Measurements from ENCODE around the gene CABLES2.
"Not testable (repeated sequence)": the region's sequence is repeated elsewhere in the genome, so short reads cannot be mapped to it uniquely, and the experiment has no call there.

CABLES2 gene

DNA sequence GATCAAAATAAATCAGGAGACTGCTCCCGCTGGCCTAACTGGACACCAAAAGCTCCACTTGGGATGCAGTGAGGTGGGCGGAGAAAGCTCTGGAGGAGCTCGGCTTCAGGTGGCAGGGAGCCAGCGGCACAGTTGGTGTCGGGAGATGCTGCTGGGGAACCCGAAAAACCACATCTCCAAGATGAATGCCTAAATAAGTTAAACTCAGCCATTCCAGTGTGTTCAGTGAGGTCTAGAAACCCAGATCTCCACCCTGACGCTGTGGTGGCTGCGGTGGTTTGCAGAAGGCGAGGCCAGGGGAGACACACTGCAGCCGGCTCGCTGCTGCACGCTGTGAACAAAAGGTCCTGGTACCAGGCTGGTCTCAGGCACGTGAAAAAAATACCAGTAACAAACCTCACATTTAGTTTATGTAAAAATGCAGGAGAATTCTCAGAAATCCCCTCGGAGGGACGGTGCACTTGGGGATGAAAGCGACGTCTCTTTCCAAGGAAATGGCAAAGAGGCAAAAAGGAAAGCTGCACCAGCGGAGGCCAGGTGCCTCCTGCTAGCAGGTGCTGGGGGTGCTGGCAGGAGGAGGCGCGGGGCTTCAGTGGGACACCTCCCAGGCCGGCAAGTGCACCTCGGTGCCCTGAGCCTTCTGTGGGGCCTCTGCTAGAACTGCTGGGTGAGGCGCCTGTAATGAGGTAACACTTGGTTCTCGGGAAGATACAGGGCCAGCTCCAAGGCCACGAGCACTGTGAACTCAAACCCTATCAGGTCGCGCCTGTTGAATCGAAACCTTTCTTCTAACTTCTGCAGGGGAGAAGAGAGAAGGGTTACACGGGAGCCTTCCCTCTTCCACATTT, 16.5 kb downstream of the CABLES2 start:
- no peak for DNase-seq (ENCODE audit: low read depth in 1 of 2, low spot score in 1 of 2)

GRCh38 chr20:62389601-62390087, 17.4 kb downstream of the CABLES2 start:
- no peak for DNase-seq (ENCODE audit: low read depth in 1 of 2, low spot score in 1 of 2)

GRCh38 chr20:62388839-62389600, 18.1 kb downstream of the CABLES2 start:
- no peak for DNase-seq (ENCODE audit: low read depth in 1 of 2, low spot score in 1 of 2)

DNA sequence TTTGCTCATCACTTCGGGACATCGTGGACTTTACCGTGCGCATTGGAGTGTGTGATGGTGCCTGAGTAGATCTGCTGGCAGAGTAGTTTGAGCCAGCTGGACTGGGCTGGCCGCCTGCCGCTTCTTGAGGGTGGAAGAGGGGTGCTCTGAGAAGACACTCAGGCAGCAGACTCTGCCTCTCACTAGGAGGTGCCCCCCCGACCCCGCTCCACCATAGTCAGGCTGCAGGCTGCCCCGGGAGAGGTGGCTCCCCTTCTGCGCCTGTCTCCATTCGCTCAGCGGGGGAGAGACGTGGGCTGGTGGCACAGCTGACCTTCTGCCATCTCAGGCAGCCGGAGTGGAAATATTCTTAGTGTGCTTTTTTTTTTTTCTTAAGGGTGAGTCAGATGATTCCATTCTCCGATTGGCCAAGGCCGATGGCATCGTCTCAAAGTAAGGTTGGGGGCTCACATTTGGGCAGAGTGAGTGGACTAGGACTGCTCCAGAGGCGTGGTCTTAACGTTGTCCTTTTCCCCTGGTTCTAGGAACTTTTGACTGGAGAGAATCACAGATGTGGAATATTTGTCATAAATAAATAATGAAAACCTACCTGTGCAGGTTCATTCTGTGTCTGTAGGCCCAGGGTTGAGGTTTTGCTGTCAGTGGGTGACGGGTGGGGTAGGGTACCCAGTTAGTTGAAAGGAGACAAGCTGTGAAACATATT, 19.0 kb downstream of the CABLES2 start:
- no peak for DNase-seq (ENCODE audit: low read depth in 1 of 2, low spot score in 1 of 2)

DNA sequence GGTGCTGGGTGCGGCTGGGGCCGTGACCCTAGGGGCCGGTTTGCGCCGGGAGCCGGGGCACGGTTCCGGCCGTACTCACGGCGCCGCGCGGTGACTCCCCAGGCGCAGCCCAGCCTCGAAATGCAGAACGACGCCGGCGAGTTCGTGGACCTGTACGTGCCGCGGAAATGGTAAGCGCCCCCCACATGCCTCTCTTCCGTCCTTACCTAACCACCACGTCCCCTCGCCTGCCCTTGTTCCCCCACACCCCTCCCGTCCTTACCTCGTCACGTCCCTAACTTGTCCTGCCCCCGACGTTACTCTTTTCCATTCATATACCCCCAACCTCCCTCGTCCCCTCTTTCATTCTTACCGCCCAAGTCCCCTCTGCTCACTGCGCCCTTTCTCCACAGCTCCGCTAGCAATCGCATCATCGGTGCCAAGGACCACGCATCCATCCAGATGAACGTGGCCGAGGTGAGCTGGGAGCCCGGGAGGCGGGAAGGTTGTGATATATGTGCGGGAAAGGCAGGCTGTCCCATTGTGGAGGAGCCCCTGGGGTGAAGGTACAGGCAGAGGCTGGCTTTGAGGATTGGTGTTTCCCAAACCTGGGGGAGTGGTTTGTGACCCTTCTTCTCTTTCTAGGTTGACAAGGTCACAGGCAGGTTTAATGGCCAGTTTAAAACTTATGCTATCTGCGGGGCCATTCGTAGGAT, 19.7 kb downstream of the CABLES2 start:
- DNase-seq (ENCODE audit: low read depth in 1 of 2, low spot score in 1 of 2), result no peak

GRCh38 chr20:62386383-62387218, 20.5 kb downstream of the CABLES2 start, which contains the start of gene RPS21:
RPS21 (plus strand) TSS chr20:62387103; CDS start chr20:62387339, 236 bp downstream.
- DNase-seq (ENCODE audit: low read depth in 1 of 2, low spot score in 1 of 2), result peak; percentile 80 to 90

DNA sequence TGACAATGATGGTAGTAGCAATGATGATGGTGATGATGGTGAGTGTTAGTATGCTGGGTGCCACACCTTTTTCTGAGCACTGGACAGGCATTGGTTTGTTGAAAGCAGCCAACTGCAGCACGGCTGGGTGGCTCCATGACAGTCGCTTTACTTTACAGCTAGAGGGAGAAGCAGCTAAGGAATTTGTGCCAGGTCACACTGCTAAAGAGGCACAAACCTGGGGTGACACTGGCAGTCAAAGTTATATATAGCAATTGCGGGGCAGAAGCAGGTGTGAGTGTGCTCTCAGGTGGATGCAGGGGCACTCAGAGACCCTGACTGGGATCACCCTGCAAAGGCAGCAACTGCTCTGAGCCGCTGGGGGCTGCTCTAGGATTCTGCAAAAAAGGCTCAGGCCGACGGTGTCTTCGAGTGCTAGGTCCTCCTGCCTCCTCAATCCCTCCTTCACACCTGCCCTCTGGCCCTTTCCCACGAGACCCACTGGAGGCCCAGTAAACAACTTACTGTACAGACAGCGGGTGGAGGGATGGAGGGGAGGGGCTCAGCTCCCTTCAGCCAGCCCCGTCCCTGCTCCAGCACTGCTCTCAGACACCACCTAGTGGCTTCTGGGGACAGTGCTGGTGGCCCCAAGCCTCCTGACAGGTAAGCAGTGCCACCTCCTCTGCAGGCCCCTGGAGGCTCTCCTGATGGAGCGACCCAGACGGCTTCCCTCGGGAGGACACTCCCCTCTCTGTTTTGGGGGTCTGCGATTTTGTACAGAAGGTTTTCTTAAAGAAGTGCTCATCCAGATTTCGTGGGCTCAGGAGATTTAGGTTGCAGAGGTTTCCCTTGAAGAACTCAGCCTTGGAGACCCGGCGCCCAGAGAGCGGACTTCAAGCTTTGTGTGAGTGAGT, 24.5 kb downstream of the CABLES2 start:
- peak; percentile 50 to 67 for DNase-seq (ENCODE audit: low read depth in 1 of 2, low spot score in 1 of 2)

DNA sequence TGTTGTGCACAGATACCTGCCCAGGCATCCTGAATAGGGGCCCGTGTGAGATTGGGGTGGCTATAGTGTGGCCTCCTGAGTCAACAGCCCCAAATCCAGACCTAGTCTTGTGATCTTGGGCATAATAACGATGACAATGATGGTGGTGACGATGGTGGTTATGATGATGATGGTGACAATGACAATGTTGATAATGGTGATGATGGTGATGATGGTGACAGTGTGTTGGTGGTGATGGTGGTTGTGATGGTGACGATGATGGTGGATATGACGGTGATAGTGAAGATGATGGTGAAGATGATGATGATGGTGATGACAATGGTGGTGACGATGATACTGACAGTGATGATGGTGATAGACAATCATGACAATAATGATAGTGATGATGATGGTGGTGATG, 25.2 kb downstream of the CABLES2 start:
- no peak for DNase-seq (ENCODE audit: low read depth in 1 of 2, low spot score in 1 of 2)

GRCh38 chr20:62381202-62381797, 25.8 kb downstream of the CABLES2 start:
- DNase-seq (ENCODE audit: low read depth in 1 of 2, low spot score in 1 of 2), result no peak

DNA sequence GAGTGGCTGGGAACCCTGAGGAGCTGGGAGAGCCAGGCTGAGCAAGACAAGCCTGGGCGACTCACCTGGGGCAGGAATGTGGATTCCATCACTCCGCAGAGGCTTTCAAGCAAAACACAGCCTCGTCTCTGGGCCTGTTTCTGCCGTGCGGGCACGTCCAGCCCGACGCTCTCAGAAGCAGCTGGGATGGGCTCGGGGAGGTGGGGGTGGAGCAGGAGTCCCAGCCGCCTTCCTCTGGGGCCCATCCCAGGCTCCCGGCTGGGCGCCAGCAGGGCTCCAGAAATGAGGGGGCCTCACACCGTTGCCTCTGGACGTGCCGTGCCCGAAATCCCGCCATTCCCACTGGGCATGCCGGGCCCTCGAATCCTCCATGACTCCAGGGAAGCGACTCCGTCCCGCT, 28.9 kb downstream of the CABLES2 start:
- DNase-seq (ENCODE audit: low read depth in 1 of 2, low spot score in 1 of 2), result no peak

GRCh38 chr20:62377615-62378178, 29.4 kb downstream of the CABLES2 start:
- no peak for DNase-seq (ENCODE audit: low read depth in 1 of 2, low spot score in 1 of 2)

DNA sequence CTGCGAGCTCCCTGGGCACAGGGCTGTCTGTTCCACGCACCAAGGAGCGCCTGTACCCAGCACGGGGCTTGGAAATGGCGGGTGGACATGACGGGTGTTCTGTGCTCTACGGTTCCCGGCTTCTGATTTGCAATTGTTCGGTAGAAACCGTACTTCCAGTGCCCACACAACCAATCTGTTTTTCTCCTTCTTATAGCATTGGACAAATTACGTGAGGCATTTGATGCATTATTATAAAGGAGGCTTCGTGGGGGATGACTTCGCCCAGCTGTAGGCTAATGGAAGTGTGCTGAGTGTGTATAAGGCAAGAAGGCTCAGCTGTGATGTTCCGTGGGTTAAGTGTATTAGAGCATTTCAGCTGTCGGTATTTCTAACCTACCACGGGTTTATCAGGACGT, 30.0 kb downstream of the CABLES2 start:
- DNase-seq (ENCODE audit: low read depth in 1 of 2, low spot score in 1 of 2), result no peak

DNA sequence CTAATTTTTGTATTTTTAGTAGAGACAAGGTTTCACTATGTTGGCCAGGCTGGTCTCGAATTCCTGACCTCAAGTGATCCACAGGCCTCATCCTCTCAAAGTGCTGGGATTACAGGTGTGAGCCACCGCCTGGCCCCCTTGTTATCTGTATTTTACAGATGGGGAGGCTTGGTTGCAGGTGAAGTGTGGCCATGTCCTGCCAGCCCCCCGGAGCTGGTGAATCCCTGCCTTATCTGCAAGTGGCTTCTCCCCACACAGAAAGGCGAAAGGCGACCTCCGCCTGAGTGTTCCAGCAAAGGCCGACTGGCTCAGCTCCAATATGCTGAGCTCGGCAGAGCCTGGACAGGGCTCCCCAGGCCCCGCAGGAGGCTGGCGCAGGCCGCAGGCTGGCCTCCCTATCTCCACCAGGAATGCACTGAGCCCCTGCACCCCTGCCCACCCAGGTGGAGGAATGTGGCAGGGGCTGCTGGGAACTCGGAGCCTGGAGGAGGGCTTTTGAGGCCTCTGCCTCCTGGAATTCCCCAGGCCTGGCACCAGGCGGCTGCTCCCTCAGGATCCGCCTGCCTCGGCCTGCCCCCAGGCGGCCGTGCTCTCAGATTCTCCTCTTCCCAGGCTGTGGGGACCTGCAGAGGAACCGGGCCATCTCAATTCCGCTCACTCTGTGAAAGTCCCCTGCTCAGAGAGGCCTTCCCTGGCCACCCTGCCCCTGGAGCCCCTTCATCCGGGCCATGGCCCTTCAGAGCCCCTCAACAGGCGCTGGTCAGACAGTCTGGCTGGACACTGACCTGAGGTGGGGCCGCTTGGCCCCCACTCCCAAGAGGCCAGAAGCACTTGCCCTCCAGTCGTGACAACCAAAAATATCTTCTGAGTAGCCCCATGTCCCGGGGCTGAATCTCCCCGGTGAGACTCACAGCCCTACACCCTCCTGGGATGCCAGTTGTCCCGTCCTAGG, 30.7 kb downstream of the CABLES2 start:
- no peak for DNase-seq (ENCODE audit: low read depth in 1 of 2, low spot score in 1 of 2)

GRCh38 chr20:62374331-62375152, 32.5 kb downstream of the CABLES2 start:
- no peak for DNase-seq (ENCODE audit: low read depth in 1 of 2, low spot score in 1 of 2)

GRCh38 chr20:62373631-62374179, 33.4 kb downstream of the CABLES2 start:
- not testable (repeated sequence) for DNase-seq (ENCODE audit: low read depth in 1 of 2, low spot score in 1 of 2)
